HEK293T (cell line): ENCODE results near the gene RNF113B.

Source experiments
- ARNT ChIP-seq: fragments of 450-650 bp; IDR thresholded peaks from 2 replicates; pipeline ENCODE4 v1.6.1; 2017; ENCODE audit warnings: mild to moderate bottlenecking
- BHLHE40 ChIP-seq: fragments of 450-650 bp; IDR thresholded peaks from 2 replicates; pipeline ENCODE4 v1.6.1; 2016; ENCODE audit warnings: mild to moderate bottlenecking, moderate library complexity, borderline replicate concordance
- ELF4 ChIP-seq: fragments of 450-650 bp; IDR thresholded peaks from 2 replicates; pipeline ENCODE4 v1.6.1; 2017; ENCODE audit warnings: antibody characterized with exemption
- FOXA1 ChIP-seq: fragments of 450-650 bp; IDR thresholded peaks from 2 replicates; pipeline ENCODE4 v1.6.1; 2016; ENCODE audit warnings: mild to moderate bottlenecking
- FOXK2 ChIP-seq: fragments of 450-650 bp; IDR thresholded peaks from 2 replicates; pipeline ENCODE4 v1.6.1; 2016; ENCODE audit warnings: mild to moderate bottlenecking
- FOXM1 ChIP-seq: fragments of 450-650 bp; IDR thresholded peaks from 2 replicates; pipeline ENCODE4 v1.6.1; 2017; ENCODE audit warnings: mild to moderate bottlenecking, borderline replicate concordance
- HDGF ChIP-seq: fragments of 450-650 bp; IDR thresholded peaks from 2 replicates; pipeline ENCODE4 v1.6.1; 2017; ENCODE audit warnings: antibody characterized with exemption, borderline replicate concordance
- L3MBTL2 ChIP-seq: fragments of 450-650 bp; conservative IDR thresholded peaks from 2 replicates; pipeline ENCODE4 v1.6.1; 2016; ENCODE audit warnings: mild to moderate bottlenecking
- NFRKB ChIP-seq: fragments of 450-650 bp; IDR thresholded peaks from 2 replicates; pipeline ENCODE4 v1.6.1; 2016; ENCODE audit warnings: mild to moderate bottlenecking, moderate library complexity
- SP1 ChIP-seq: fragments of 450-650 bp; IDR thresholded peaks from 2 replicates; pipeline ENCODE4 v1.6.1; 2017
- SUZ12 ChIP-seq: fragments of 450-650 bp; IDR thresholded peaks from 2 replicates; pipeline ENCODE4 v1.6.1; 2016; ENCODE audit warnings: mild to moderate bottlenecking
- ZNF384 ChIP-seq: fragments of 450-650 bp; IDR thresholded peaks from 2 replicates; pipeline ENCODE4 v1.6.1; 2016
- TF ChIP-seq, protein P1 (sequence below): fragments of 450-650 bp; IDR thresholded peaks from 2 replicates; pipeline ENCODE4 v1.6.1; 2016

- no peak for TF ChIP-seq SP1
- no peak for TF ChIP-seq BHLHE40
- TF ChIP-seq ARNT = no peak
- no peak for TF ChIP-seq ELF4
- no peak for TF ChIP-seq SUZ12
- TF ChIP-seq FOXM1 = no peak
- no peak for TF ChIP-seq HDGF
- TF ChIP-seq L3MBTL2 = no peak
- TF ChIP-seq NFRKB = no peak
- TF ChIP-seq, protein P1, sequence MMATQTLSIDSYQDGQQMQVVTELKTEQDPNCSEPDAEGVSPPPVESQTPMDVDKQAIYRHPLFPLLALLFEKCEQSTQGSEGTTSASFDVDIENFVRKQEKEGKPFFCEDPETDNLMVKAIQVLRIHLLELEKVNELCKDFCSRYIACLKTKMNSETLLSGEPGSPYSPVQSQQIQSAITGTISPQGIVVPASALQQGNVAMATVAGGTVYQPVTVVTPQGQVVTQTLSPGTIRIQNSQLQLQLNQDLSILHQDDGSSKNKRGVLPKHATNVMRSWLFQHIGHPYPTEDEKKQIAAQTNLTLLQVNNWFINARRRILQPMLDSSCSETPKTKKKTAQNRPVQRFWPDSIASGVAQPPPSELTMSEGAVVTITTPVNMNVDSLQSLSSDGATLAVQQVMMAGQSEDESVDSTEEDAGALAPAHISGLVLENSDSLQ = no peak
- TF ChIP-seq ZNF384 = no peak
- TF ChIP-seq FOXA1 = no peak
- TF ChIP-seq FOXK2 = no peak
These were observed 43.3 kb upstream of the RNF113B start for GRCh38 chr13:98220271-98220791.
